Kidney tubule cell (primary cell): ENCODE results near the gene NINJ2.
A peak's percentile ranks its signal among the peaks of the same experiment; 100 is the strongest.

ENCODE experiments used
- DNase-seq: peaks from one replicate; pipeline ENCODE4 v3.0.0-alpha.2; 2018; ENCODE audit warnings: low spot score

Gene NINJ2

DNA sequence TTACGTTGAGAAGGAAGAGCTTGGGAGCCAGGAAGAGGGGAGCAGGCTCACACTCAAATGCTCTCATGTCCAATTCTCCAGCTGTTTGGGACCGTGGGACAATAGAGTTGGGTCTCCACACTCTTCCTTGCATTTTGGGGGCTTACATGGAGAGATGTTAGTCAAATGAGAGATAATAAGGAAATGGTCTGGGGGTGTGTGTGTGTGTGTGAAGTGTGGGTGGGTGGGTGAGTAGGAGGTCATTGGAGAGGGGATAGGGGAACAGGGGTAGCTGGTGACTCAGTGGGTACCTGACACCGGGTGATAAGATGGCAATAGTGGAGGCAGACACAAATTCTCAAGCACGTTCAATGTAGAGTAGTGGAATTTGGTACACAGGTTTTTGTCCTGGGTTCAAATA lies 135.5 kb downstream of the NINJ2 start:
- DNase-seq: no peak

DNA sequence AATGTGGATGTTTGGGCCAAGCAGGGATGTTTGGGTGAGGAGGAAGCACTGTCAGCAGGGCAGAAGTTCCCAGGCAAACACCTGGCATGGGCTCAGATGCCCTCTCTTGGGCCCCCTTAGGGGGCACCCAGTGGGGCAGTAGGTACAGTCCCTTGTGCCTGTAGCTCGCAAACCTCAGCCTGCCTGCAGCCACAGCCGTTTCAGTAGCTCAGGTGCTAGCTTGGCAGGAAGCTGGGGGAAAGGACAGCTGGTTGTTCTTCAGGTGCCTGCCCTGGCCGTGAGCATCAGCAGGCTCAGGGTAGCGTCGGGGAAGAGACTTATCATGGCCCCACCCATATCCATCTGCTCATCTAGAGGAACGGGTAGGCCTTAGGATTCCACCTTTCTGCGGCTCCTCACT lies 136.0 kb downstream of the NINJ2 start:
- no peak for DNase-seq

DNA sequence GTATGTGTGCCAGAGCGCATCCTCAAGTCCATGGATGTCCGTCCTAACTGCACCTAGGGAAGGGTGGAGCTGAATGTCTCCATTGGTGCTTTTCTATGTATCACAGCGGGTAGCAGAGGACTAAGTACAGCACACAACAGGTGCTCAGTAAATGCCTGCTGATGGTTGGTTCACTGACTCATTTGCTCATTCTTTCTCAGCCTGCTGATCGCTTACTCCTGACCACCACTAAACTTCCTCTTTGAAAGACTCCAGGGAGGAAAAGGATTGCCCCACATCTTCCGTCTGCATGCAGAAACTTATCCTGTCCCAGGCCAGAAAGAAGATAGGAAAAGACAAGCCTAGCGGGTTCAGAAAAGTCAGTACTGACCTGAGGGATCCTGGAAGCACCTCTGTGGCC lies 137.2 kb downstream of the NINJ2 start:
- DNase-seq: no peak

DNA sequence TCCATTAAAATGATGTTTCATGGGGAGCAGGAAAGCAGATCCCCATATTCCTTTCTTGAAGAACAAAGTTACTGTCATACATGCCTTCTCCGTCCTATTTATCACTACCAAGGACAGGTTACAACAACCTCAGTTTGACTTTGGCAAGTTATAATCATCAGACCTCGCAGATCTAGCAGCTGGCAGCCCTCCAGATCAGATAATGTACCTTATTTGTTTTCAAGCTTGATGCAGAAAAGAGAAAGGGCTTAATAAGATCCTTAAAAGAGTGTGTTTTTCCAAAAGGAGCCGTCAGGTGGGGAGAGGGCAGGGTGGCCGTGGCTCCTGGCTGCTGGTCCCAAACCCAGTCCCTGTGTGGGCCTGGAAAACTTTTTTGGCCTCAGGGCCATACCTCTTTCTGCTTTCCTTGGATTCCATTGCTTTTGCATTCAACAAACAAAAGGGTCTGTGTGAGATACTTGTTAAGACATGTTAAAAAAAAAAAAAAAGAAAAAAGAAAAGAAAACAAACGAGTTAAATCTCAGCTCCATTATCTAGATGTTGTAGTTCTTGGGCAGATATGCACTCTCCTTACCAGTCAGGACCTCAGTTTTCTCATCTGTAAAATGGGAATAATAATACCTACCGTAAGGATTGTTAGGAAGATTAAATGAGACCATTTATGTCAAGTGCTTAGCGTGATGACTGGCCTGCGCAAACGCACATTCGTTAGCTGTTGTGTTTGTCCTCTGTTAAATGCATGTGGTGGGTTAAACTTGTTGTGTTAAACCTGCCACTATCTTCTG lies 138.9 kb downstream of the NINJ2 start:
- no peak for DNase-seq

DNA sequence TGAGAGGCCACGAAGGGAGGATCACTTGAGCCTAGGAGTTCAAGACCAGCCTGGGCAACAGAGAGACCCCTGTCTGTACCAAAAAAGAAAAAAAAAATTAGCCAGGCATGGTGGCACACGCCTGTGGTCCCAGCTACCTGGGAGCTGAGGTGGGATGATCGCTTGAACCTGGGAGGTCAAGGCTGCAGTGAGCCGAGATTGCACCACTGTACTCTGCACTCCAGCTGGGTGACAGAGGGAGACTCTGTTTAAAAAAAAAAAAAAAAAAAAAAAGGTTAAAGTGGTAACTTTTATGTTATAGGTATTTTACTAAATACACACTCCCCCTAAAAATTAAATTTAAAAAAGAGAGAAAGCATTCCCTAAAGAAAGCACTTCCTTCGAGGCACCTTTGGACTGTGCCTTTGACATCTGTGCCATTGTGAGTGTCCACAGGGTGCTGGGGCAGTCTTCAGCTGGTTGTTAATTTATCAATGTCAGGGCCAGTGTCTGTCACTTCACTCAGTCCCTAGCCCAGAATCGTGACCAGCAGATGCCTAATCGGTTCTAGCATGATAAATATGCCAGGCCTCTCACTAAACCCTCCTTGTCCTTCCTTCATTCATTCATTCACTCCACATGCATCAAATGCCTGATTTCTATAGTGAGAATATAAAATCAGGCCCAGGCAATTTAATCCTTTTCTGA lies 140.4 kb downstream of the NINJ2 start:
- no peak for DNase-seq

DNA sequence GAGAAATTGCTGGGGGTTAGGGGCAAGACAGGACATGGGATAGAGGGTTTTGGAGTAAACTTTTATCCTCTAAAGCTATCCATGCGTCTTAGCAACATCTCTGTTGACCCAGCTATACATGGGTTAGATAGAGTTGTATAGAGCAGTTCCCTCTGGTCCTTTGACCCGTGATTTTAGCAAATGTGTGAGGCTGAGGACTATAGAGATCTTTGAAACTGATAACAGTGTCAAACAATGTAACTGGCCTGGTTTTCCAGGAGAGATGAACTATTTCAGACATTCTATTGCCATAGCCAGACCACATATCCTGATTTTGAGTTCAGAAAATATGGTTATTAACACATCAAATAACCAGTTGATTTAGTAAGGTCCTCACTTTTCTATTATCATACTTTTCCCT lies 143.1 kb downstream of the NINJ2 start:
- DNase-seq: no peak

DNA sequence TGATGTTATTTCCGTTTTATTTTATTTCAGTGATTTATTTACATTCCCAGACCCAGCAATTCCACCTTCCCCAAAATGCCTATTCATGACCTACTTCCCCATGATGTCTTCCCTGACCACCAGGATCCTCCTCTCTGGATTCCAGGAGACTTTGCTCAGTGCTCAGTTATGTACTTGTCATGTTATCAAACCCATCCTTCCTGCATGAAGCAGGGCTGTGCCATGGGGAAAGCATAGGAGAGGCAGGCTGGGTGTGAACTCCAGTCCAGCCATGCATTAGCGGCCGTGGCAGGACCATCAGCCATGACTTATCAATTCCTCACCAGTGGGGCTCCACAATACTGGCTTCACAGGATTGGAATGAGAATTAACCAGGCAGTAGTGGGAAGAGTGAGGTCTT lies 145.7 kb downstream of the NINJ2 start:
- DNase-seq: peak; percentile 45
